HepG2 (cell line): ENCODE results near the gene GMCL2. TPM values are rescaled to one million over a fixed set of nuclear protein-coding genes. Genes with fewer than 3 reads are reported as not detected.

Source experiments
- ATAC-seq: fragments of 200-7000 bp; cut with Tn5 transposase; 3 replicates; pipeline ENCODE4 v1.9.1; 2020; ENCODE audit warnings: mild to moderate bottlenecking, moderate library complexity
- BruUV-seq: library from RNA; stranded (reverse); fragments of 400-500 nt; replicated peaks from 2 replicates; lab custom pipeline; 2021; lab: Mats Ljungman, UMichigan
- CTCF ChIA-PET: fragments of 300-600 bp; formaldehyde crosslinking; extraction: SDS; loops from one replicate; lab custom pipeline; 2021; ENCODE audit warnings: low total read pairs, inconsistent platforms, low intra/inter-chr PET ratio; lab: Yijun Ruan, JAX
- POLR2A ChIA-PET: fragments of 350-600 bp; sonication (Branson Sonifier 250); formaldehyde crosslinking; loops from one replicate; lab custom pipeline; 2020; ENCODE audit warnings: antibody characterized with exemption, inconsistent platforms; lab: Yijun Ruan, JAX
- DNase-seq: peaks from one replicate; pipeline ENCODE4 v3.0.0-alpha.2; 2015; ENCODE audit warnings: low spot score
- FAIRE-seq: peaks from 3 replicates; lab custom pipeline; 2011; peaks lifted over from hg19 to GRCh38; lab: Jason Lieb, UNC
- H2AFZ ChIP-seq: one replicate; pipeline ENCODE4 v1.6.1; 2011; ENCODE audit warnings: low read length, inconsistent platforms
- H3K27ac ChIP-seq: fragments of 300-600 bp; 3 replicates; pipeline ENCODE4 v1.8.0; 2011; ENCODE audit warnings: mixed run types, mild to moderate bottlenecking, mixed read lengths, low read length, inconsistent platforms; ENCODE audit not compliant: insufficient read depth; ENCODE audit errors: extremely low read length
- H3K27me3 ChIP-seq, 2 experiments: fragments of 200-600 bp in 1 of 2; 2 replicates in 1 of 2; 3 replicates in 1 of 2; pipeline versions ENCODE4 v1.6.0 to v1.8.0; 2011; ENCODE audit warnings: low read length in 2 of 2, mild to moderate bottlenecking in 2 of 2, moderate library complexity in 2 of 2, inconsistent platforms in 1 of 2; ENCODE audit not compliant: insufficient read depth in 2 of 2, control insufficient read depth in 1 of 2
- H3K36me3 ChIP-seq, 2 experiments: fragments of 200-600 bp in 1 of 2; replicated peaks in 1 of 2; 2 replicates in 1 of 2; 3 replicates in 1 of 2; pipeline versions ENCODE4 v1.5.1 to v1.8.0; 2011; ENCODE audit warnings: low read length in 2 of 2, inconsistent platforms in 1 of 2; ENCODE audit not compliant: insufficient read depth in 2 of 2, control insufficient read depth in 1 of 2
- H3K4me1 ChIP-seq: 2 replicates; pipeline ENCODE4 v1.5.1; 2012; ENCODE audit warnings: low read length, inconsistent platforms; ENCODE audit not compliant: insufficient read depth
- H3K4me2 ChIP-seq: 2 replicates; pipeline ENCODE4 v1.6.0; 2011; ENCODE audit warnings: low read depth, low read length, inconsistent platforms
- H3K4me3 ChIP-seq, 3 experiments: fragments of 200-600 bp in 1 of 3; sonication (generic), shearing (Covaris generic) in 1 of 3; replicated peaks in 1 of 3; 2 replicates each; pipeline ENCODE4 v1.5.1; 2011 to 2016; ENCODE audit warnings: low read length in 3 of 3, inconsistent platforms in 2 of 3, low read depth in 2 of 3, mild to moderate bottlenecking in 2 of 3, control low read depth in 1 of 3, mixed read lengths in 1 of 3; ENCODE audit not compliant: insufficient read depth in 1 of 3
- H3K79me2 ChIP-seq: one replicate; pipeline ENCODE4 v1.6.1; 2011; ENCODE audit warnings: low read length, inconsistent platforms; ENCODE audit not compliant: insufficient read depth
- H3K9ac ChIP-seq: 2 replicates; pipeline ENCODE4 v1.6.0; 2011; ENCODE audit warnings: mild to moderate bottlenecking, low read depth, low read length, inconsistent platforms; ENCODE audit not compliant: insufficient read depth
- H3K9me3 ChIP-seq: 2 replicates; pipeline ENCODE4 v1.5.1; 2012; ENCODE audit warnings: mild to moderate bottlenecking, low read length
- H4K20me1 ChIP-seq: 2 replicates; pipeline ENCODE4 v1.6.0; 2011; ENCODE audit warnings: inconsistent platforms, mild to moderate bottlenecking, low read length, moderate library complexity; ENCODE audit not compliant: insufficient read depth
- HIC2 ChIP-seq: sonication (generic); formaldehyde crosslinking; IDR thresholded peaks from 2 replicates; pipeline ENCODE4 v1.9.0; 2022; ENCODE audit warnings: low read depth, missing genetic modification reagents
- NCOA1 ChIP-seq: sonication (generic); formaldehyde crosslinking; IDR thresholded peaks from 2 replicates; pipeline ENCODE4 v1.9.0; 2021; ENCODE audit warnings: missing genetic modification reagents
- SNRNP70 ChIP-seq: fragments of 200-400 bp; formaldehyde crosslinking; IDR thresholded peaks from 2 replicates; pipeline ENCODE4 v1.6.1; 2017; ENCODE audit warnings: mild to moderate bottlenecking, low read depth, low read length, moderate library complexity
- ZBTB37 ChIP-seq: sonication (generic); formaldehyde crosslinking; IDR thresholded peaks from 2 replicates; pipeline ENCODE4 v1.4.0; 2020; ENCODE audit warnings: mild to moderate bottlenecking, missing genetic modification reagents
- WGBS: methylation state at CpG from one replicate; pipeline ENCODE4 v1.1.6; 2017; ENCODE audit warnings: low lambda C conversion rate; 5-methylcytosine and 5-hydroxymethylcytosine counted together
- in situ Hi-C: cut with HindIII; loops from 2 replicates; pipeline ENCODE4 v1.10.0; 2017; ENCODE audit warnings: low pct_unique_long_range_greater_than_20kb; ENCODE audit not compliant: extremely low pct_ligation_motif_present
- intact Hi-C: fragments of 100-400 bp; cut with micrococcal nuclease; formaldehyde crosslinking; loops from one replicate; pipeline ENCODE4 v1.10.0; 2022; ENCODE audit not compliant: unreplicated experiment
- polyA plus RNA-seq, 8 experiments: library from polyadenylated mRNA; depleted of rRNA in 3 of 8; stranded (reverse) in 7 of 8; unstranded in 1 of 8; fragments of >200 nt; fragmentation: Illumina TruSeq in 4 of 8; extraction: Trizol in 4 of 8; gene quantifications; 2 replicates each; pipeline versions ENCODE4 v1.2.1 to v1.2.3, GENCODE V29; 2011 to 2016; ENCODE audit warnings: low read depth in 4 of 8, missing spikeins in 1 of 8, mixed read lengths in 1 of 8; ENCODE audit not compliant: insufficient read depth in 1 of 8
- total RNA-seq, 5 experiments: library from RNA; depleted of rRNA; stranded (reverse); fragments of >200 nt; fragmentation: Illumina TruSeq; extraction: Trizol; gene quantifications; 2 replicates each; pipeline ENCODE4 v1.2.3, GENCODE V29; 2016; ENCODE audit warnings: low read depth in 1 of 5
- TF ChIP-seq, protein P1 (sequence below): sonication (generic); formaldehyde crosslinking; IDR thresholded peaks from 2 replicates; pipeline ENCODE4 v1.5.0; 2020; ENCODE audit warnings: mild to moderate bottlenecking, missing genetic modification reagents, borderline replicate concordance
- TF ChIP-seq, protein P2 (sequence below): sonication (generic); formaldehyde crosslinking; IDR thresholded peaks from 2 replicates; pipeline ENCODE4 v1.4.0; 2020; ENCODE audit warnings: missing genetic modification reagents

Gene GMCL2
- total and polyA plus RNA-seq, 2 of the 13 experiments (the other 11 are each of a cell fraction or from before 2014, with no cell fraction given): 0.03 TPM; not detected in 1

DNA sequence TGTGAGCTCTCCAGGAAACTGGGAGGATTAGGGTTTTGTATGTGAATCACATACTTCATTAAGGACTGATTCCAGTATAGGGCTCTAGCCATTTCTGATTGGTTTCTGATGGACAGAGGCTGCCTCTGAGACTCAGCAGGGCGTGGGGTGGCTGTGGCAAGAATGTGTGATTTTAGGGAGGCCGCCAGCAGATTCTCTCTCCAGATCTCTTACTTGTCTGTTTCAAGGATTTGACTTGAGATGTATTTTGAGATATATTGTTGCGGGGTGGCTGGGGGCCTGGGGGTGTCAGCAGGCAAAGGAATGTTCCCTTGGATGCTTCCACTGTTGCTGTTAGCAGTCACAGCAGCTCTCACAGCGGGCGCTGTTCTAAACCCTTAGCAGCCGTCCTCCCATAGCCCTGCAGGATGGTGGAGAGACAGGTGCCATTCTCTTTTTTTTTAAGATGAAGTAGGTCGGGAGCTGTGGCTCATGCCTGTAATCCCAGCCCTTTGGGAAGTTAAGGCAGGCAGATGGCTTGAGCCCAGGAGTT, 9.2 kb upstream of the GMCL2 start:
- Histone ChIP-seq H3K36me3 (no peaks in the 10 kb centered on the region), H2AFZ (no peak overlapping the region), H3K9me3 (no peaks in the 10 kb centered on the region), H3K79me2 (no peaks in the 10 kb centered on the region), H3K27ac (no peak overlapping the region), H3K4me3 (no peak overlapping the region), H3K27me3 (peaks cover 0 to 29% of the 10 kb centered on the region in 2 experiments; a peak in 3 of 5 replicates), H4K20me1 (no peaks in the 10 kb centered on the region), H3K4me1 (peaks cover 12% of the 10 kb centered on the region), H3K9ac (no peak overlapping the region), H3K4me2 (no peak overlapping the region)
- POLR2A ChIA-PET: interaction anchor here (0.9 to 2.1 kb wide), 2 partner anchors 8 to 55 kb away, joined by 3 to 13 read pairs; partner anchors contain the start of gene HNRNPAB
- WGBS: 63% methylated on average over 7 of the region's 7 CpGs
- CTCF ChIA-PET: no interaction called here
- TF ChIP-seq ZBTB37 (CRISPR knock-in tag) (no peak), NCOA1 (CRISPR knock-in tag) (no peak), HIC2 (CRISPR knock-in tag) (no peak), SNRNP70 (no peak)
- TF ChIP-seq, protein P1, sequence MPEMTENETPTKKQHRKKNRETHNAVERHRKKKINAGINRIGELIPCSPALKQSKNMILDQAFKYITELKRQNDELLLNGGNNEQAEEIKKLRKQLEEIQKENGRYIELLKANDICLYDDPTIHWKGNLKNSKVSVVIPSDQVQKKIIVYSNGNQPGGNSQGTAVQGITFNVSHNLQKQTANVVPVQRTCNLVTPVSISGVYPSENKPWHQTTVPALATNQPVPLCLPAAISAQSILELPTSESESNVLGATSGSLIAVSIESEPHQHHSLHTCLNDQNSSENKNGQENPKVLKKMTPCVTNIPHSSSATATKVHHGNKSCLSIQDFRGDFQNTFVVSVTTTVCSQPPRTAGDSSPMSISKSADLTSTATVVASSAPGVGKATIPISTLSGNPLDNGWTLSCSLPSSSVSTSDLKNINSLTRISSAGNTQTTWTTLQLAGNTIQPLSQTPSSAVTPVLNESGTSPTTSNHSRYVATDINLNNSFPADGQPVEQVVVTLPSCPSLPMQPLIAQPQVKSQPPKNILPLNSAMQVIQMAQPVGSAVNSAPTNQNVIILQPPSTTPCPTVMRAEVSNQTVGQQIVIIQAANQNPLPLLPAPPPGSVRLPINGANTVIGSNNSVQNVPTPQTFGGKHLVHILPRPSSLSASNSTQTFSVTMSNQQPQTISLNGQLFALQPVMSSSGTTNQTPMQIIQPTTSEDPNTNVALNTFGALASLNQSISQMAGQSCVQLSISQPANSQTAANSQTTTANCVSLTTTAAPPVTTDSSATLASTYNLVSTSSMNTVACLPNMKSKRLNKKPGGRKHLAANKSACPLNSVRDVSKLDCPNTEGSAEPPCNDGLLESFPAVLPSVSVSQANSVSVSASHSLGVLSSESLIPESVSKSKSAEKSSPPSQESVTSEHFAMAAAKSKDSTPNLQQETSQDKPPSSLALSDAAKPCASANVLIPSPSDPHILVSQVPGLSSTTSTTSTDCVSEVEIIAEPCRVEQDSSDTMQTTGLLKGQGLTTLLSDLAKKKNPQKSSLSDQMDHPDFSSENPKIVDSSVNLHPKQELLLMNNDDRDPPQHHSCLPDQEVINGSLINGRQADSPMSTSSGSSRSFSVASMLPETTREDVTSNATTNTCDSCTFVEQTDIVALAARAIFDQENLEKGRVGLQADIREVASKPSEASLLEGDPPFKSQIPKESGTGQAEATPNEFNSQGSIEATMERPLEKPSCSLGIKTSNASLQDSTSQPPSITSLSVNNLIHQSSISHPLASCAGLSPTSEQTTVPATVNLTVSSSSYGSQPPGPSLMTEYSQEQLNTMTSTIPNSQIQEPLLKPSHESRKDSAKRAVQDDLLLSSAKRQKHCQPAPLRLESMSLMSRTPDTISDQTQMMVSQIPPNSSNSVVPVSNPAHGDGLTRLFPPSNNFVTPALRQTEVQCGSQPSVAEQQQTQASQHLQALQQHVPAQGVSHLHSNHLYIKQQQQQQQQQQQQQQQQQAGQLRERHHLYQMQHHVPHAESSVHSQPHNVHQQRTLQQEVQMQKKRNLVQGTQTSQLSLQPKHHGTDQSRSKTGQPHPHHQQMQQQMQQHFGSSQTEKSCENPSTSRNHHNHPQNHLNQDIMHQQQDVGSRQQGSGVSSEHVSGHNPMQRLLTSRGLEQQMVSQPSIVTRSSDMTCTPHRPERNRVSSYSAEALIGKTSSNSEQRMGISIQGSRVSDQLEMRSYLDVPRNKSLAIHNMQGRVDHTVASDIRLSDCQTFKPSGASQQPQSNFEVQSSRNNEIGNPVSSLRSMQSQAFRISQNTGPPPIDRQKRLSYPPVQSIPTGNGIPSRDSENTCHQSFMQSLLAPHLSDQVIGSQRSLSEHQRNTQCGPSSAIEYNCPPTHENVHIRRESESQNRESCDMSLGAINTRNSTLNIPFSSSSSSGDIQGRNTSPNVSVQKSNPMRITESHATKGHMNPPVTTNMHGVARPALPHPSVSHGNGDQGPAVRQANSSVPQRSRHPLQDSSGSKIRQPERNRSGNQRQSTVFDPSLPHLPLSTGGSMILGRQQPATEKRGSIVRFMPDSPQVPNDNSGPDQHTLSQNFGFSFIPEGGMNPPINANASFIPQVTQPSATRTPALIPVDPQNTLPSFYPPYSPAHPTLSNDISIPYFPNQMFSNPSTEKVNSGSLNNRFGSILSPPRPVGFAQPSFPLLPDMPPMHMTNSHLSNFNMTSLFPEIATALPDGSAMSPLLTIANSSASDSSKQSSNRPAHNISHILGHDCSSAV (CRISPR knock-in tag): no peak
- TF ChIP-seq, protein P2, sequence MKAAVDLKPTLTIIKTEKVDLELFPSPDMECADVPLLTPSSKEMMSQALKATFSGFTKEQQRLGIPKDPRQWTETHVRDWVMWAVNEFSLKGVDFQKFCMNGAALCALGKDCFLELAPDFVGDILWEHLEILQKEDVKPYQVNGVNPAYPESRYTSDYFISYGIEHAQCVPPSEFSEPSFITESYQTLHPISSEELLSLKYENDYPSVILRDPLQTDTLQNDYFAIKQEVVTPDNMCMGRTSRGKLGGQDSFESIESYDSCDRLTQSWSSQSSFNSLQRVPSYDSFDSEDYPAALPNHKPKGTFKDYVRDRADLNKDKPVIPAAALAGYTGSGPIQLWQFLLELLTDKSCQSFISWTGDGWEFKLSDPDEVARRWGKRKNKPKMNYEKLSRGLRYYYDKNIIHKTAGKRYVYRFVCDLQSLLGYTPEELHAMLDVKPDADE (CRISPR knock-in tag): no peak
- in situ Hi-C loops: no loop called here
- intact Hi-C loops: no loop called here
- ATAC-seq: no peak
- FAIRE-seq: no peak
- no peak for DNase-seq
- no TSS peak for BruUV-seq
